HCT116 (cell line): ENCODE data around the gene RGS8.

ENCODE experiments used
- ATF3 ChIP-seq: IDR thresholded peaks from 2 replicates; pipeline ENCODE4 v1.6.1; 2012
- CEBPB ChIP-seq: IDR thresholded peaks from 2 replicates; pipeline ENCODE4 v1.6.1; 2012; ENCODE audit warnings: low read depth
- CTCF ChIP-seq, 3 experiments: fragments of 200-600 bp in 1 of 3; sonication (generic) in 1 of 3; IDR thresholded peaks in 2 of 3; conservative IDR thresholded peaks in 1 of 3; 2 replicates each; pipeline ENCODE4 v1.5.1; 2012 to 2017; ENCODE audit warnings: low read depth in 2 of 3, low read length in 2 of 3, antibody characterized with exemption in 1 of 3, borderline replicate concordance in 1 of 3, control low read depth in 1 of 3, mild to moderate bottlenecking in 1 of 3, mixed read lengths in 1 of 3, mixed run types in 1 of 3, moderate library complexity in 1 of 3; ENCODE audit not compliant: insufficient read depth in 1 of 3
- ELF1 ChIP-seq: IDR thresholded peaks from 2 replicates; pipeline ENCODE4 v1.6.1; 2012; ENCODE audit warnings: low read depth, borderline replicate concordance
- EZH2 ChIP-seq: fragments of 200-600 bp; sonication (generic); IDR thresholded peaks from 2 replicates; pipeline ENCODE4 v1.6.1; 2017; ENCODE audit warnings: antibody characterized with exemption, mixed run types
- JUND ChIP-seq: IDR thresholded peaks from 2 replicates; pipeline ENCODE4 v1.6.1; 2012
- POLR2A ChIP-seq: IDR thresholded peaks from 2 replicates; pipeline ENCODE4 v1.7.0; 2011; ENCODE audit warnings: borderline replicate concordance; ENCODE audit not compliant: insufficient read depth, insufficient read length; ENCODE audit errors: extremely low read depth
- POLR2AphosphoS5 ChIP-seq: IDR thresholded peaks from 2 replicates; pipeline ENCODE4 v1.6.1; 2011; ENCODE audit warnings: mild to moderate bottlenecking, low read depth, low read length, moderate library complexity
- RAD21 ChIP-seq: IDR thresholded peaks from 2 replicates; pipeline ENCODE4 v1.6.1; 2012; ENCODE audit warnings: low read depth, mild to moderate bottlenecking
- REST ChIP-seq: IDR thresholded peaks from 2 replicates; pipeline ENCODE4 v1.6.1; 2012; ENCODE audit warnings: low read depth
- SIN3A ChIP-seq: IDR thresholded peaks from 2 replicates; pipeline ENCODE4 v1.6.1; 2012; ENCODE audit warnings: low read depth
- TCF7L2 ChIP-seq: IDR thresholded peaks from 2 replicates; pipeline ENCODE4 v1.7.0; 2011; ENCODE audit warnings: borderline replicate concordance, inconsistent platforms; ENCODE audit not compliant: insufficient read depth, insufficient read length; ENCODE audit errors: extremely low read depth
- ZBTB33 ChIP-seq: IDR thresholded peaks from 2 replicates; pipeline ENCODE4 v1.6.1; 2011; ENCODE audit warnings: mild to moderate bottlenecking, low read length, moderate library complexity; ENCODE audit not compliant: insufficient replicate concordance; ENCODE audit errors: extremely low read depth
- ZFX ChIP-seq: fragments of 450-650 bp; IDR thresholded peaks from 2 replicates; pipeline ENCODE4 v1.6.1; 2017

GRCh38 chr1:182649041-182649440, 35.3 kb downstream of the RGS8 start:
- no peak for TF ChIP-seq EZH2
- no peak for TF ChIP-seq CTCF (IDR thresholded peaks at IDR 0.05 in 2 of 3, conservative IDR thresholded peaks at IDR 0.05 in 1 of 3; ENCODE audit: borderline replicate concordance in 1 of 3, insufficient read depth in 1 of 3, low read depth in 2 of 3, low read length in 2 of 3)
- no peak for TF ChIP-seq POLR2A
- no peak for TF ChIP-seq TCF7L2
- no peak for TF ChIP-seq ATF3
- no peak for TF ChIP-seq ELF1
- no peak for TF ChIP-seq CEBPB
- no peak for TF ChIP-seq JUND
- no peak for TF ChIP-seq ZFX
- TF ChIP-seq POLR2AphosphoS5 = no peak
- TF ChIP-seq SIN3A = no peak
- TF ChIP-seq RAD21 = no peak
- no peak for TF ChIP-seq REST
- TF ChIP-seq ZBTB33 = no peak
